K562 (cell line): ENCODE data around the gene SLC17A4. TPM values are rescaled to one million over a fixed set of nuclear protein-coding genes. Genes with fewer than 3 reads are reported as not detected.

Source experiments
- ATAC-seq: fragments of 200-7000 bp; cut with Tn5 transposase; 3 replicates; pipeline ENCODE4 v1.9.1; 2020; ENCODE audit warnings: moderate library complexity
- BruUV-seq: library from RNA; stranded (reverse); fragments of 400-500 nt; replicated peaks from 2 replicates; lab custom pipeline; 2021; lab: Mats Ljungman, UMichigan
- CTCF ChIA-PET: fragments of 300-600 bp; formaldehyde crosslinking; extraction: SDS; loops from one replicate; lab custom pipeline; 2021; ENCODE audit warnings: low intra/inter-chr PET ratio; lab: Yijun Ruan, JAX
- POLR2A ChIA-PET: fragments of 300-600, 350-650 bp; sonication (Branson Sonifier 250); formaldehyde crosslinking; extraction: SDS; loops from one replicate; lab custom pipeline; 2021; ENCODE audit warnings: antibody characterized with exemption, inconsistent platforms; lab: Yijun Ruan, JAX
- DNase-seq, 4 experiments: peaks; one replicate each; pipeline versions ENCODE4 v3.0.0 to v3.0.0-alpha.2; 2011 to 2018; ENCODE audit warnings: low spot score in 3 of 4, mixed read lengths in 3 of 4; ENCODE audit errors: extremely low read depth in 1 of 4
- FAIRE-seq: peaks from 2 replicates; lab custom pipeline; 2011; peaks lifted over from hg19 to GRCh38; lab: Jason Lieb, UNC
- H2AFZ ChIP-seq: 2 replicates; pipeline ENCODE4 v1.6.0; 2011; ENCODE audit warnings: low read depth, low read length, control low read depth, inconsistent platforms
- H3K27ac ChIP-seq: fragments of 200-600 bp; 3 replicates; pipeline ENCODE4 v1.8.0; 2011; ENCODE audit warnings: low read depth, mild to moderate bottlenecking, control low read depth, inconsistent platforms, low read length, moderate library complexity, mixed read lengths; ENCODE audit errors: extremely low read depth
- H3K27me3 ChIP-seq, 2 experiments: fragments of 300-600 bp in 1 of 2; 2 replicates in 1 of 2; 3 replicates in 1 of 2; pipeline versions ENCODE4 v1.6.0 to v1.8.0; 2011; ENCODE audit warnings: inconsistent platforms in 2 of 2, low read length in 2 of 2, mild to moderate bottlenecking in 1 of 2, mixed read lengths in 1 of 2, moderate library complexity in 1 of 2; ENCODE audit not compliant: control insufficient read depth in 2 of 2, insufficient read depth in 2 of 2
- H3K36me3 ChIP-seq: fragments of 300-600 bp; 3 replicates; pipeline ENCODE4 v1.8.0; 2011; ENCODE audit warnings: mild to moderate bottlenecking, low read length, inconsistent platforms; ENCODE audit not compliant: control insufficient read depth, insufficient read depth
- H3K4me1 ChIP-seq, 2 experiments: fragments of 200-600 bp in 1 of 2; replicated peaks in 1 of 2; 2 replicates in 1 of 2; 3 replicates in 1 of 2; pipeline versions ENCODE4 v1.5.1 to v1.8.0; 2011; ENCODE audit warnings: inconsistent platforms in 2 of 2, low read length in 2 of 2, mild to moderate bottlenecking in 1 of 2, mixed read lengths in 1 of 2, moderate library complexity in 1 of 2; ENCODE audit not compliant: control insufficient read depth in 2 of 2, insufficient read depth in 2 of 2
- H3K4me2 ChIP-seq: 2 replicates; pipeline ENCODE4 v1.6.1; 2011; ENCODE audit warnings: low read length, control low read depth, inconsistent platforms, mixed read lengths; ENCODE audit not compliant: insufficient read depth
- H3K4me3 ChIP-seq: fragments of 200-600 bp; sonication (generic), shearing (Covaris generic); 2 replicates; pipeline ENCODE4 v1.5.1; 2016; ENCODE audit warnings: control low read depth, inconsistent platforms
- H3K79me2 ChIP-seq: fragments of 200-600 bp; 3 replicates; pipeline ENCODE4 v1.8.0; 2011; ENCODE audit warnings: low read length, inconsistent platforms; ENCODE audit not compliant: control insufficient read depth, insufficient read depth
- H3K9ac ChIP-seq, 2 experiments: 2 replicates each; pipeline versions ENCODE4 v1.6.0 to v1.6.1; 2011; ENCODE audit warnings: low read depth in 2 of 2, low read length in 2 of 2, control low read depth in 1 of 2, inconsistent platforms in 1 of 2, mild to moderate bottlenecking in 1 of 2, mixed read lengths in 1 of 2; ENCODE audit not compliant: insufficient read depth in 1 of 2
- H3K9me1 ChIP-seq: one replicate; pipeline ENCODE4 v1.6.0; 2011; ENCODE audit warnings: inconsistent platforms, mild to moderate bottlenecking, low read length, moderate library complexity; ENCODE audit not compliant: control insufficient read depth, insufficient read depth
- H3K9me3 ChIP-seq: replicated peaks from 2 replicates; pipeline ENCODE4 v1.5.1; 2011; ENCODE audit warnings: low read depth, low read length, inconsistent platforms; ENCODE audit not compliant: control insufficient read depth, insufficient read depth
- H4K20me1 ChIP-seq: replicated peaks from 2 replicates; pipeline ENCODE4 v1.6.1; 2011; ENCODE audit warnings: low read length, inconsistent platforms, mixed read lengths; ENCODE audit not compliant: control insufficient read depth, insufficient read depth
- CTCF ChIP-seq, 3 experiments: IDR thresholded peaks in 2 of 3; conservative IDR thresholded peaks in 1 of 3; 2 replicates each; pipeline ENCODE4 v1.5.1; 2011 to 2012; ENCODE audit warnings: low read length in 3 of 3, mild to moderate bottlenecking in 3 of 3, control low read depth in 2 of 3, improper control_type of control experiment in 1 of 3, inconsistent platforms in 1 of 3, low read depth in 1 of 3, mixed read lengths in 1 of 3, moderate library complexity in 1 of 3; ENCODE audit not compliant: insufficient read depth in 2 of 3
- POU5F1 ChIP-seq: fragments of 150-350 bp; IDR thresholded peaks from 2 replicates; pipeline ENCODE4 v1.6.1; 2014; ENCODE audit warnings: borderline replicate concordance, low read length, low read depth, mild to moderate bottlenecking; ENCODE audit not compliant: partially characterized antibody
- TARDBP ChIP-seq: fragments of 450-650 bp; IDR thresholded peaks from 2 replicates; pipeline ENCODE4 v1.6.1; 2016
- ZNF766 ChIP-seq: fragments of 200-800 bp; sonication (Bioruptor generic); conservative IDR thresholded peaks from 2 replicates; pipeline ENCODE4 v1.6.1; 2016; ENCODE audit warnings: missing genetic modification characterization, missing compliant biosample characterization
- WGBS: fragments of 100-300 bp; shearing (Covaris generic); methylation state at CpG from one replicate; pipeline ENCODE4 v1.1.6; 2016; ENCODE audit warnings: low coverage, mixed read lengths; ENCODE audit not compliant: insufficient coverage; ENCODE audit errors: missing lambda C conversion rate; 5-methylcytosine and 5-hydroxymethylcytosine counted together
- in situ Hi-C: fragments of 300-500 bp; cut with MboI; formaldehyde crosslinking; loops from 4 replicates; pipeline ENCODE4 v1.15.0; 2018; ENCODE audit warnings: inconsistent platforms, mixed read lengths
- intact Hi-C: fragments of 100-400 bp; cut with micrococcal nuclease; formaldehyde crosslinking; loops from 2 replicates; pipeline ENCODE4 v1.14.2; 2022
- polyA plus RNA-seq, 8 experiments: library from polyadenylated mRNA; depleted of rRNA in 4 of 8; stranded (reverse) in 5 of 8; unstranded in 3 of 8; fragments of >200 nt; fragmentation: Nextera tagmentation in 2 of 8; fragmentation: Illumina TruSeq in 1 of 8; extraction: Ambion mirVana in 2 of 8; extraction: Trizol in 1 of 8; gene quantifications; 2 replicates each; pipeline versions ENCODE4 v1.2.1 to v1.2.3, GENCODE V29; 2011 to 2014; ENCODE audit warnings: inconsistent platforms in 1 of 8, missing spikeins in 1 of 8
- total RNA-seq, 7 experiments: library from RNA; depleted of rRNA in 6 of 7; stranded (reverse); fragments of >200 nt in 6 of 7; fragmentation: Illumina TruSeq in 2 of 7; extraction: Trizol in 2 of 7; gene quantifications; 2 replicates each; pipeline versions ENCODE4 v1.2.1 to v1.2.3, GENCODE V29; 2011 to 2021; ENCODE audit warnings: low replicate concordance in 1 of 7

SLC17A4 gene
- total and polyA plus RNA-seq, 9 of the 15 experiments (the other 6 are each of a cell fraction or from before 2014, with no cell fraction given): not detected

GRCh38 chr6:25746968-25747367 lies 7.6 kb upstream of the SLC17A4 start:
- H3K36me3 ChIP-seq: no peaks in the 10 kb centered on the region
- no peak overlapping the region for H3K4me3 ChIP-seq
- no peaks in the 10 kb centered on the region for H3K79me2 ChIP-seq
- CTCF ChIA-PET: no interaction called here
- ATAC-seq: no peak
- no TSS peak for BruUV-seq
- H2AFZ ChIP-seq: no peak overlapping the region
- no peak for DNase-seq
- H3K9ac ChIP-seq: no peak overlapping the region
- H3K9me1 ChIP-seq: no peaks in the 10 kb centered on the region
- no peak overlapping the region for H3K4me2 ChIP-seq
- H4K20me1 ChIP-seq: no peaks in the 10 kb centered on the region
- in situ Hi-C loops: no loop called here
- WGBS: 0% methylated on average over 1 of the region's 1 CpG
- H3K9me3 ChIP-seq: no peaks in the 10 kb centered on the region
- H3K27ac ChIP-seq: no peak overlapping the region
- no peaks in the 10 kb centered on the region for H3K4me1 ChIP-seq
- intact Hi-C loops: no loop called here
- no peak for TF ChIP-seq POU5F1
- peak in 2 of 3 experiments; percentile 17 to 23; a peak in 2 of 6 replicates for TF ChIP-seq CTCF (IDR thresholded peaks at IDR 0.05 in 2 of 3, conservative IDR thresholded peaks at IDR 0.05 in 1 of 3; ENCODE audit: insufficient read depth in 2 of 3, low read depth in 1 of 3, low read length in 3 of 3)
- TF ChIP-seq, all 486 proteins: peak for 1
- H3K27me3 ChIP-seq: no peaks in the 10 kb centered on the region
- POLR2A ChIA-PET: no interaction called here
- peak; percentile 46 for FAIRE-seq

- in situ Hi-C loops (no loop called here), intact Hi-C loops (no loop called here)
- FAIRE-seq: no peak
- Histone ChIP-seq H3K27me3 (no peaks in the 10 kb centered on the region), H3K27ac (no peak overlapping the region), H3K79me2 (no peaks in the 10 kb centered on the region), H3K4me1 (no peaks in the 10 kb centered on the region), H3K4me2 (no peak overlapping the region), H3K4me3 (no peak overlapping the region), H3K9ac (no peak overlapping the region), H3K9me3 (no peaks in the 10 kb centered on the region), H3K9me1 (no peaks in the 10 kb centered on the region), H4K20me1 (no peaks in the 10 kb centered on the region), H3K36me3 (no peaks in the 10 kb centered on the region), H2AFZ (no peak overlapping the region)
- ChIA-PET CTCF (no interaction called here), POLR2A (interaction anchor here (0.5 kb wide), 1 partner anchor 242 kb away, joined by 3 read pairs; no protein-coding TSS in a partner anchor)
- no peak for TF ChIP-seq ZNF766 (CRISPR knock-in tag)
- TF ChIP-seq TARDBP: no peak
- no peak for ATAC-seq
- BruUV-seq: no TSS peak
- no peak for DNase-seq
- 3% methylated on average over 2 of the region's 2 CpGs for WGBS
Measured at GRCh38 chr6:25747477-25747876, 7.1 kb upstream of the SLC17A4 start.
